ENCODE results near the gene MFAP5.

MFAP5 gene

GRCh38 chr12:8662593-8662992 lies at the start of gene MFAP5:
Gene MFAP5 (minus strand): TSS chr12:8662826. CDS start chr12:8662104, 722 bp downstream.
- DNase-seq (ENCODE audit: low read depth) = no peak

GRCh38 chr12:8709124-8709830 lies 46.7 kb upstream of the MFAP5 start:
- DNase-seq (ENCODE audit: low read depth) = no peak

GRCh38 chr12:8702159-8702558 lies 39.5 kb upstream of the MFAP5 start:
- no peak for DNase-seq (ENCODE audit: low read depth)

- DNase-seq (ENCODE audit: low read depth) = no peak
Observed at GRCh38 chr12:8701046-8701660, 38.5 kb upstream of the MFAP5 start.

- no peak for DNase-seq (ENCODE audit: low read depth)
Observed at GRCh38 chr12:8699714-8700113, 37.1 kb upstream of the MFAP5 start.

- DNase-seq (ENCODE audit: low read depth) = no peak
Observed at GRCh38 chr12:8698879-8699278, 36.3 kb upstream of the MFAP5 start.

GRCh38 chr12:8698132-8698851 lies 35.7 kb upstream of the MFAP5 start:
- DNase-seq (ENCODE audit: low read depth) = peak; percentile 42

GRCh38 chr12:8697476-8698131 lies 35.0 kb upstream of the MFAP5 start, which contains the start of gene RIMKLB:
Gene RIMKLB (plus strand): TSS chr12:8697991. CDS start chr12:8713867, 15,876 bp downstream.
- DNase-seq (ENCODE audit: low read depth) = peak; percentile 70

- no peak for DNase-seq (ENCODE audit: low read depth)
Observed at GRCh38 chr12:8697120-8697475, 34.5 kb upstream of the MFAP5 start.

GRCh38 chr12:8696442-8697090 lies 33.9 kb upstream of the MFAP5 start:
- DNase-seq (ENCODE audit: low read depth) = no peak

- no peak for DNase-seq (ENCODE audit: low read depth)
Observed at GRCh38 chr12:8695116-8695515, 32.5 kb upstream of the MFAP5 start.

GRCh38 chr12:8692573-8692972 lies 29.9 kb upstream of the MFAP5 start:
- DNase-seq (ENCODE audit: low read depth) = no peak

- DNase-seq (ENCODE audit: low read depth) = no peak
Observed at GRCh38 chr12:8689681-8690080, 27.1 kb upstream of the MFAP5 start.

- no peak for DNase-seq (ENCODE audit: low read depth)
Observed at GRCh38 chr12:8687846-8688601, 25.4 kb upstream of the MFAP5 start.

GRCh38 chr12:8685051-8685450 lies 22.4 kb upstream of the MFAP5 start:
- DNase-seq (ENCODE audit: low read depth) = no peak

- no peak for DNase-seq (ENCODE audit: low read depth)
Observed at GRCh38 chr12:8681129-8681884, 18.7 kb upstream of the MFAP5 start.

- DNase-seq (ENCODE audit: low read depth) = no peak
Observed at GRCh38 chr12:8680533-8680932, 17.9 kb upstream of the MFAP5 start.

- no peak for DNase-seq (ENCODE audit: low read depth)
Observed at GRCh38 chr12:8678661-8679111, 16.1 kb upstream of the MFAP5 start.

- DNase-seq (ENCODE audit: low read depth) = no peak
Observed at GRCh38 chr12:8677362-8677761, 14.7 kb upstream of the MFAP5 start.

GRCh38 chr12:8676651-8677050 lies 14.0 kb upstream of the MFAP5 start:
- no peak for DNase-seq (ENCODE audit: low read depth)

Measured in activated T-helper 9 cell treated with anti-CD3 and anti-CD28 coated beads, Interleukin-2, amount 50 U/mL, for 16 hours (primary cell).